ENCODE results near the gene VN1R5.

The VN1R5 gene

GRCh38 chr1:247299723-247300381 lies 44.0 kb downstream of the VN1R5 start:
- H3K27me3 ChIP-seq (ENCODE audit: control insufficient read depth, insufficient read depth, low read length, poor library complexity, severe bottlenecking) = no peaks in the 10 kb centered on the region
- no peaks in the 10 kb centered on the region for H3K9me3 ChIP-seq (ENCODE audit: control insufficient read depth, low read length)
- WGBS, 2 experiments = 92 to 95% methylated on average over 12 of the region's 12 CpGs

GRCh38 chr1:247300491-247301175 lies 44.8 kb downstream of the VN1R5 start:
- Histone ChIP-seq H3K4me1 (ENCODE audit: control insufficient read depth, insufficient read depth, low read length) (peaks cover 6% of the 10 kb centered on the region), H3K9me3 (ENCODE audit: control insufficient read depth, low read length) (no peaks in the 10 kb centered on the region), H3K36me3 (ENCODE audit: control insufficient read depth, insufficient read depth, low read length) (peaks cover 37% of the 10 kb centered on the region), H3K27ac (ENCODE audit: insufficient read depth, low read depth, low read length, poor library complexity, severe bottlenecking) (no peak overlapping the region), H3K4me3 (ENCODE audit: insufficient read depth, low read depth, low read length) (no peak overlapping the region), H3K27me3 (ENCODE audit: control insufficient read depth, insufficient read depth, low read length, poor library complexity, severe bottlenecking) (no peaks in the 10 kb centered on the region)
- WGBS, 2 experiments = 96 to 97% methylated on average over 47 of the region's 47 CpGs

More at GRCh38 chr1:247299723-247300381, 44.0 kb downstream of the VN1R5 start:
- Histone ChIP-seq H3K4me1 (ENCODE audit: control insufficient read depth, insufficient read depth, low read length) (peaks cover 13% of the 10 kb centered on the region), H3K27ac (ENCODE audit: insufficient read depth, low read depth, low read length, poor library complexity, severe bottlenecking) (no peak overlapping the region), H3K4me3 (ENCODE audit: insufficient read depth, low read depth, low read length) (no peak overlapping the region), H3K36me3 (ENCODE audit: control insufficient read depth, insufficient read depth, low read length) (peaks cover 31% of the 10 kb centered on the region)

GRCh38 chr1:247301176-247301540 lies 45.3 kb downstream of the VN1R5 start:
- no peaks in the 10 kb centered on the region for H3K9me3 ChIP-seq (ENCODE audit: control insufficient read depth, low read length)
- H3K27me3 ChIP-seq (ENCODE audit: control insufficient read depth, insufficient read depth, low read length, poor library complexity, severe bottlenecking) = no peaks in the 10 kb centered on the region
- H3K36me3 ChIP-seq (ENCODE audit: control insufficient read depth, insufficient read depth, low read length) = peaks cover 37% of the 10 kb centered on the region
- peaks cover 6% of the 10 kb centered on the region for H3K4me1 ChIP-seq (ENCODE audit: control insufficient read depth, insufficient read depth, low read length)
- H3K27ac ChIP-seq (ENCODE audit: insufficient read depth, low read depth, low read length, poor library complexity, severe bottlenecking) = no peak overlapping the region
- 95% methylated on average over 17 of the region's 17 CpGs for WGBS, 2 experiments
- H3K4me3 ChIP-seq (ENCODE audit: insufficient read depth, low read depth, low read length) = no peak overlapping the region

- H3K36me3 ChIP-seq (ENCODE audit: control insufficient read depth, insufficient read depth, low read length) = peaks cover 48% of the 10 kb centered on the region
- H3K27ac ChIP-seq (ENCODE audit: insufficient read depth, low read depth, low read length, poor library complexity, severe bottlenecking) = no peak overlapping the region
- 74 to 78% methylated on average over 5 of the region's 5 CpGs for WGBS, 2 experiments
- H3K9me3 ChIP-seq (ENCODE audit: control insufficient read depth, low read length) = no peaks in the 10 kb centered on the region
- peaks cover 6% of the 10 kb centered on the region for H3K4me1 ChIP-seq (ENCODE audit: control insufficient read depth, insufficient read depth, low read length)
- no peaks in the 10 kb centered on the region for H3K27me3 ChIP-seq (ENCODE audit: control insufficient read depth, insufficient read depth, low read length, poor library complexity, severe bottlenecking)
- no peak overlapping the region for H3K4me3 ChIP-seq (ENCODE audit: insufficient read depth, low read depth, low read length)
These were observed 47.3 kb downstream of the VN1R5 start for GRCh38 chr1:247303216-247303615.

GRCh38 chr1:247304031-247304430 lies 48.2 kb downstream of the VN1R5 start:
- Histone ChIP-seq H3K9me3 (ENCODE audit: control insufficient read depth, low read length) (no peaks in the 10 kb centered on the region), H3K27ac (ENCODE audit: insufficient read depth, low read depth, low read length, poor library complexity, severe bottlenecking) (no peak overlapping the region), H3K4me3 (ENCODE audit: insufficient read depth, low read depth, low read length) (no peak overlapping the region), H3K4me1 (ENCODE audit: control insufficient read depth, insufficient read depth, low read length) (peaks cover under 1% of the 10 kb centered on the region), H3K36me3 (ENCODE audit: control insufficient read depth, insufficient read depth, low read length) (peaks cover 56% of the 10 kb centered on the region), H3K27me3 (ENCODE audit: control insufficient read depth, insufficient read depth, low read length, poor library complexity, severe bottlenecking) (no peaks in the 10 kb centered on the region)
- 93% methylated on average over 2 of the region's 2 CpGs for WGBS, 2 experiments
